H1 (cell line): ENCODE results near the gene FAM234A. TPM values are rescaled to one million over a fixed set of nuclear protein-coding genes. Genes with fewer than 3 reads are reported as not detected.

Experiments used
- CTCF ChIA-PET: fragments of 300-600 bp; sonication (Branson Sonifier 250); formaldehyde crosslinking; loops from one replicate; lab custom pipeline; 2021; ENCODE audit not compliant: partially characterized antibody; lab: Charles Lee
- POLR2A ChIA-PET: fragments of 300-600 bp; sonication (Branson Sonifier 250); formaldehyde crosslinking; loops from one replicate; lab custom pipeline; 2021; ENCODE audit warnings: inconsistent platforms; ENCODE audit not compliant: partially characterized antibody; lab: Charles Lee
- DNase-seq, 2 experiments: peaks; one replicate each; pipeline versions ENCODE4 v3.0.0 to v3.0.0-alpha.2; 2010 to 2022; ENCODE audit warnings: low spot score in 2 of 2, low read depth in 1 of 2, mixed read lengths in 1 of 2
- FAIRE-seq: peaks from 2 replicates; lab custom pipeline; 2011; peaks lifted over from hg19 to GRCh38; lab: Jason Lieb, UNC
- H2AFZ ChIP-seq: 2 replicates; pipeline ENCODE4 v1.8.1; 2012; ENCODE audit warnings: low read length, inconsistent platforms
- H2AK5ac ChIP-seq: 2 replicates; pipeline ENCODE4 v1.6.1; 2013; ENCODE audit warnings: low read depth, low read length
- H2BK120ac ChIP-seq: replicated peaks from 2 replicates; pipeline ENCODE3; 2013; ENCODE audit warnings: low read depth, low read length, inconsistent platforms
- H2BK12ac ChIP-seq: 2 replicates; pipeline ENCODE4 v1.6.1; 2013; ENCODE audit warnings: low read depth, low read length
- H2BK15ac ChIP-seq: 2 replicates; pipeline ENCODE4 v1.6.1; 2013; ENCODE audit warnings: low read length
- H2BK20ac ChIP-seq: 2 replicates; pipeline ENCODE4 v1.6.1; 2013; ENCODE audit warnings: low read length
- H2BK5ac ChIP-seq: 2 replicates; pipeline ENCODE4 v1.6.1; 2013; ENCODE audit warnings: low read depth, low read length
- H3K14ac ChIP-seq: 2 replicates; pipeline ENCODE4 v1.6.1; 2013; ENCODE audit warnings: inconsistent platforms; ENCODE audit not compliant: insufficient read length
- H3K18ac ChIP-seq: 2 replicates; pipeline ENCODE4 v1.6.1; 2013; ENCODE audit warnings: low read length; ENCODE audit errors: extremely low read depth
- H3K23ac ChIP-seq: 2 replicates; pipeline ENCODE4 v1.6.1; 2013; ENCODE audit warnings: inconsistent platforms; ENCODE audit not compliant: insufficient read length
- H3K23me2 ChIP-seq: 2 replicates; pipeline ENCODE4 v1.6.1; 2013; ENCODE audit warnings: low read depth, low read length
- H3K27ac ChIP-seq: 2 replicates; pipeline ENCODE4 v1.6.1; 2011; ENCODE audit warnings: low read depth, low read length, inconsistent platforms
- H3K27me3 ChIP-seq, 4 experiments: replicated peaks in 1 of 4; 1 replicate in 1 of 4; 2 replicates in 3 of 4; pipeline versions ENCODE4 v1.6.1 to v1.8.1; 2011 to 2013; ENCODE audit warnings: low read length in 3 of 4, mild to moderate bottlenecking in 3 of 4, inconsistent platforms in 2 of 4, mixed read lengths in 2 of 4, moderate library complexity in 1 of 4; ENCODE audit not compliant: control insufficient read depth in 3 of 4, insufficient read depth in 3 of 4; ENCODE audit errors: extremely low read depth in 1 of 4
- H3K36me3 ChIP-seq, 4 experiments: 2 replicates each; pipeline versions ENCODE4 v1.6.1 to v1.8.1; 2011 to 2013; ENCODE audit warnings: mild to moderate bottlenecking in 4 of 4, low read length in 3 of 4, moderate library complexity in 2 of 4, control low read depth in 1 of 4, inconsistent platforms in 1 of 4; ENCODE audit not compliant: insufficient read depth in 4 of 4, control insufficient read depth in 2 of 4
- H3K4ac ChIP-seq: replicated peaks from 2 replicates; pipeline ENCODE3; 2013; ENCODE audit warnings: low read length, low read depth, mixed read lengths, inconsistent platforms; ENCODE audit not compliant: insufficient read length
- H3K4me1 ChIP-seq, 4 experiments: replicated peaks in 1 of 4; 1 replicate in 1 of 4; 2 replicates in 3 of 4; pipeline versions ENCODE4 v1.6.1 to v1.8.1; 2011 to 2013; ENCODE audit warnings: low read length in 3 of 4, inconsistent platforms in 2 of 4, mixed read lengths in 1 of 4; ENCODE audit not compliant: insufficient read depth in 4 of 4, control insufficient read depth in 3 of 4
- H3K4me2 ChIP-seq, 2 experiments: 2 replicates each; pipeline versions ENCODE4 v1.6.1 to v1.8.1; 2011 to 2013; ENCODE audit warnings: low read depth in 2 of 2, low read length in 2 of 2, control low read depth in 1 of 2, inconsistent platforms in 1 of 2, mild to moderate bottlenecking in 1 of 2; ENCODE audit not compliant: insufficient read depth in 1 of 2
- H3K4me3 ChIP-seq, 4 experiments: fragments of 200-600, 300-600 bp in 1 of 4; sonication (generic), shearing (Covaris generic), sonication (Bioruptor Twin) in 1 of 4; 2 replicates each; pipeline versions ENCODE4 v1.5.1 to v1.8.1; 2011 to 2016; ENCODE audit warnings: low read length in 4 of 4, low read depth in 3 of 4, control low read depth in 2 of 4, inconsistent platforms in 2 of 4, mild to moderate bottlenecking in 2 of 4, mixed read lengths in 1 of 4, moderate library complexity in 1 of 4; ENCODE audit not compliant: insufficient read depth in 2 of 4; ENCODE audit errors: extremely low read depth in 1 of 4
- H3K56ac ChIP-seq: replicated peaks from 2 replicates; pipeline ENCODE3; 2013; ENCODE audit warnings: low read depth, mild to moderate bottlenecking, mixed read lengths, low read length, inconsistent platforms; ENCODE audit not compliant: insufficient read length
- H3K79me1 ChIP-seq: 2 replicates; pipeline ENCODE4 v1.6.1; 2013; ENCODE audit warnings: low read depth, low read length, control low read depth
- H3K79me2 ChIP-seq, 2 experiments: 2 replicates each; pipeline versions ENCODE4 v1.6.1 to v1.8.1; 2012 to 2013; ENCODE audit warnings: low read length in 2 of 2, mild to moderate bottlenecking in 2 of 2, inconsistent platforms in 1 of 2; ENCODE audit not compliant: insufficient read depth in 2 of 2, control insufficient read depth in 1 of 2
- H3K9ac ChIP-seq, 4 experiments: replicated peaks in 1 of 4; 1 replicate in 1 of 4; 2 replicates in 3 of 4; pipeline versions ENCODE4 v1.6.1 to v1.8.1; 2011 to 2013; ENCODE audit warnings: low read depth in 3 of 4, low read length in 3 of 4, control low read depth in 2 of 4, mild to moderate bottlenecking in 2 of 4, moderate library complexity in 2 of 4, inconsistent platforms in 1 of 4; ENCODE audit errors: extremely low read depth in 1 of 4
- H3K9me3 ChIP-seq, 2 experiments: 2 replicates each; pipeline versions ENCODE4 v1.6.1 to v1.8.1; 2012 to 2013; ENCODE audit warnings: mild to moderate bottlenecking in 2 of 2, moderate library complexity in 2 of 2, control low read depth in 1 of 2, inconsistent platforms in 1 of 2, low read depth in 1 of 2, low read length in 1 of 2, mixed read lengths in 1 of 2; ENCODE audit not compliant: insufficient read depth in 2 of 2
- H4K20me1 ChIP-seq, 2 experiments: replicated peaks in 1 of 2; 2 replicates each; pipeline versions ENCODE3 to v1.8.1; 2011 to 2013; ENCODE audit warnings: inconsistent platforms in 2 of 2, low read length in 2 of 2, mild to moderate bottlenecking in 1 of 2; ENCODE audit not compliant: insufficient read depth in 2 of 2, control insufficient read depth in 1 of 2
- H4K5ac ChIP-seq: 2 replicates; pipeline ENCODE4 v1.6.1; 2013; ENCODE audit warnings: low read length, low read depth, mixed read lengths, inconsistent platforms; ENCODE audit not compliant: insufficient read length
- H4K8ac ChIP-seq: 2 replicates; pipeline ENCODE4 v1.8.0; 2013; ENCODE audit warnings: mild to moderate bottlenecking, moderate library complexity, low read length, inconsistent platforms; ENCODE audit not compliant: insufficient read depth; ENCODE audit errors: extremely low read depth
- H4K91ac ChIP-seq: replicated peaks from 2 replicates; pipeline ENCODE3; 2013; ENCODE audit warnings: low read length, mixed read lengths, inconsistent platforms; ENCODE audit not compliant: insufficient read length
- CHD2 ChIP-seq: IDR thresholded peaks from 2 replicates; pipeline ENCODE4 v1.6.1; 2012; ENCODE audit warnings: low read length, improper control_type of control experiment
- CREB1 ChIP-seq: IDR thresholded peaks from 2 replicates; pipeline ENCODE4 v1.6.1; 2012; ENCODE audit warnings: inconsistent platforms
- EP300 ChIP-seq, 2 experiments: IDR thresholded peaks; 1 replicate in 1 of 2; 2 replicates in 1 of 2; pipeline ENCODE4 v1.6.1; 2011 to 2012; ENCODE audit warnings: low read depth in 2 of 2, low read length in 2 of 2, mild to moderate bottlenecking in 2 of 2, borderline replicate concordance in 1 of 2, inconsistent platforms in 1 of 2, moderate library complexity in 1 of 2
- EZH2 ChIP-seq: fragments of 200-600 bp; sonication (generic); IDR thresholded peaks from 2 replicates; pipeline ENCODE4 v1.7.1; 2012; ENCODE audit warnings: low read depth, mild to moderate bottlenecking, moderate library complexity, low read length, inconsistent platforms; ENCODE audit not compliant: severe bottlenecking
- HDAC2 ChIP-seq, 2 experiments: fragments of 300-600 bp in 1 of 2; sonication (generic) in 1 of 2; IDR thresholded peaks; 2 replicates each; pipeline ENCODE4 v1.6.1; 2011 to 2012; ENCODE audit warnings: low read depth in 2 of 2, low read length in 2 of 2, mild to moderate bottlenecking in 2 of 2, moderate library complexity in 2 of 2, borderline replicate concordance in 1 of 2, inconsistent platforms in 1 of 2
- NANOG ChIP-seq: IDR thresholded peaks from 2 replicates; pipeline ENCODE4 v1.6.1; 2011; ENCODE audit warnings: low read length, low read depth, mild to moderate bottlenecking, inconsistent platforms; ENCODE audit not compliant: insufficient read depth, poor library complexity, severe bottlenecking
- PHF8 ChIP-seq: fragments of 200-600 bp; sonication (generic); conservative IDR thresholded peaks from 2 replicates; pipeline ENCODE4 v1.7.1; 2012; ENCODE audit warnings: low read depth, mild to moderate bottlenecking, inconsistent platforms, low read length, moderate library complexity
- POLR2AphosphoS5 ChIP-seq: IDR thresholded peaks from 2 replicates; pipeline ENCODE4 v1.6.1; 2011; ENCODE audit warnings: low read depth, low read length
- SP1 ChIP-seq: IDR thresholded peaks from 2 replicates; pipeline ENCODE4 v1.6.1; 2011; ENCODE audit warnings: low read depth, low read length
- YY1 ChIP-seq: IDR thresholded peaks from 2 replicates; pipeline ENCODE4 v1.6.1; 2011; ENCODE audit warnings: low read depth, mild to moderate bottlenecking, low read length
- WGBS, 2 experiments: shearing (Covaris generic) in 1 of 2; methylation state at CpG; one replicate each; pipeline versions ENCODE4 v1.1.6 to v1.1.7; 2013 to 2015; ENCODE audit warnings: low lambda C conversion rate in 2 of 2, mixed read lengths in 2 of 2, inconsistent platforms in 1 of 2, low coverage in 1 of 2, missing lambda C conversion rate in 1 of 2; ENCODE audit not compliant: insufficient replicate concordance in 2 of 2, insufficient coverage in 1 of 2, insufficient read length in 1 of 2; ENCODE audit errors: extremely low coverage in 1 of 2, missing lambda C conversion rate in 1 of 2; 5-methylcytosine and 5-hydroxymethylcytosine counted together
- polyA plus RNA-seq, 7 experiments: library from polyadenylated mRNA; depleted of rRNA in 3 of 7; stranded (reverse) in 5 of 7; unstranded in 2 of 7; fragments of >200 nt in 5 of 7; fragments of 200-250 nt in 2 of 7; gene quantifications; 1 replicate in 5 of 7; 2 replicates in 1 of 7; 4 replicates in 1 of 7; pipeline versions ENCODE4 v1.2.1 to v1.2.3, GENCODE V29; 2011 to 2013; ENCODE audit warnings: missing spikeins in 2 of 7, mixed read lengths in 2 of 7
- total RNA-seq: library from RNA; stranded (reverse); fragmentation: NEBNext Ultra II Directional; extraction: Animal tissue kit (Norgen Biotek cat#: 25700); gene quantifications from 2 replicates; pipeline ENCODE4 v1.2.1, GENCODE V29; 2021

The FAM234A gene
- total and polyA plus RNA-seq, 2 of the 8 experiments (the other 6 are each of a cell fraction or from before 2014, with no cell fraction given): 80.6 to 104 TPM

- H3K4me1 ChIP-seq: no peaks in the 10 kb centered on the region; a peak in 1 of 7 replicates
- peaks cover 5 to 11% (median 7%) of the 10 kb centered on the region in 4 experiments; a peak in 6 of 8 replicates for H3K36me3 ChIP-seq
- H2BK5ac ChIP-seq: peak overlapping the region; percentile 35; the same call in 1 of the 2 replicates
- TF ChIP-seq HDAC2 (IDR thresholded peaks at IDR 0.05; ENCODE audit: borderline replicate concordance in 1 of 2, low read depth in 2 of 2, low read length in 2 of 2) (no peak), CREB1 (no peak), EP300 (IDR thresholded peaks at IDR 0.05; ENCODE audit: borderline replicate concordance in 1 of 2, low read depth in 2 of 2, low read length in 2 of 2) (no peak), EZH2 (no peak), SP1 (no peak), YY1 (no peak), POLR2AphosphoS5 (no peak), PHF8 (no peak), CHD2 (no peak), NANOG (no peak)
- TF ChIP-seq, all 59 proteins: peak for 0
- peaks cover 4% of the 10 kb centered on the region; the same call in 1 of the 2 replicates for H3K23me2 ChIP-seq
- peaks cover 0 to 17% of the 10 kb centered on the region in 2 experiments for H4K20me1 ChIP-seq
- no peak overlapping the region for H2BK20ac ChIP-seq
- DNase-seq: no peak
- no peak overlapping the region for H2AK5ac ChIP-seq
- H2BK15ac ChIP-seq: no peak overlapping the region
- H3K27ac ChIP-seq: no peak overlapping the region; the same call in 1 of the 2 replicates
- POLR2A ChIA-PET: no interaction called here
- FAIRE-seq: no peak
- H3K9ac ChIP-seq: no peak overlapping the region
- no peak overlapping the region for H2BK120ac ChIP-seq
- H3K27me3 ChIP-seq: no peaks in the 10 kb centered on the region
- H3K4me2 ChIP-seq: no peak overlapping the region
- H3K9me3 ChIP-seq: no peaks in the 10 kb centered on the region
- no peak overlapping the region for H2BK12ac ChIP-seq
- no peak overlapping the region for H3K18ac ChIP-seq
- no peak overlapping the region for H4K8ac ChIP-seq
- H2AFZ ChIP-seq: no peak overlapping the region
- no peak overlapping the region for H4K5ac ChIP-seq
- H3K79me2 ChIP-seq: no peaks in the 10 kb centered on the region
- H3K4ac ChIP-seq: no peak overlapping the region
- H3K23ac ChIP-seq: no peak overlapping the region
- no peak overlapping the region for H3K14ac ChIP-seq
- H4K91ac ChIP-seq: no peak overlapping the region
- CTCF ChIA-PET: interaction anchor here (0.9 to 1.4 kb wide), 3 partner anchors 39 to 97 kb away, joined by 3 to 4 read pairs (median 3); no protein-coding TSS in a partner anchor
- H3K79me1 ChIP-seq: no peaks in the 10 kb centered on the region
- H3K4me3 ChIP-seq: no peak overlapping the region
- WGBS, 2 experiments: 92% methylated on average over 14 of the region's 14 CpGs; no CpG with 5 or more reads in 1 of the 2 experiments
- H3K56ac ChIP-seq: no peak overlapping the region
Measured at GRCh38 chr16:265002-265529, 30.4 kb downstream of the FAM234A start.
